AG20443 (cell line): Measurements from ENCODE around the gene PRKCG.

Source experiments
- DNase-seq: peaks from one replicate; pipeline ENCODE4 v3.0.0; 2012; ENCODE audit warnings: low spot score, mixed read lengths

Gene PRKCG

GRCh38 chr19:53898636-53899341 is 16.8 kb downstream of the PRKCG start:
- DNase-seq: no peak

- no peak for DNase-seq
These were observed 18.3 kb downstream of the PRKCG start for GRCh38 chr19:53900191-53900860.

GRCh38 chr19:53903055-53903680 is 21.2 kb downstream of the PRKCG start:
- DNase-seq: no peak

GRCh38 chr19:53904909-53905308 is 22.9 kb downstream of the PRKCG start:
- DNase-seq: no peak

DNA sequence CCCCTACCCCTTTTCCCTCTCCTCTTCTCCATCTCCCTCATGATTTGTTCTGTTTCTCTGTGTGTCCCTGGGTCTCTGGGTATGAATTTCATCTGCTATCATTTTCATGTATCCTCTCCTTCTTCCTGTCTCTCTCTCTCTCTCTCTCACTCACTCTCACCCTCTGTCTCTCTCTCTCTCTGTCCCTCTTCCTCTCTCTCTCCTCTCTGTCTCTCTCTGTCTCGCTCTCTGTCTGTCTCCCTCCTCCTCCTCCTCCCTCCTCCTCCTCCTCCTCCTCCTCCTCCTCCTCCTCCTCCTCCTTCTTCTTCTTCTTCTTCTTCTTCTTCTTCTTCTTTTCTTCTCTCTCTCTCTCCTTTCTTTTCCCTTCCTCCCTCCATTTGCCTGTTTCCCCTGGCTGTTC is 23.8 kb downstream of the PRKCG start:
- no peak for DNase-seq

DNA sequence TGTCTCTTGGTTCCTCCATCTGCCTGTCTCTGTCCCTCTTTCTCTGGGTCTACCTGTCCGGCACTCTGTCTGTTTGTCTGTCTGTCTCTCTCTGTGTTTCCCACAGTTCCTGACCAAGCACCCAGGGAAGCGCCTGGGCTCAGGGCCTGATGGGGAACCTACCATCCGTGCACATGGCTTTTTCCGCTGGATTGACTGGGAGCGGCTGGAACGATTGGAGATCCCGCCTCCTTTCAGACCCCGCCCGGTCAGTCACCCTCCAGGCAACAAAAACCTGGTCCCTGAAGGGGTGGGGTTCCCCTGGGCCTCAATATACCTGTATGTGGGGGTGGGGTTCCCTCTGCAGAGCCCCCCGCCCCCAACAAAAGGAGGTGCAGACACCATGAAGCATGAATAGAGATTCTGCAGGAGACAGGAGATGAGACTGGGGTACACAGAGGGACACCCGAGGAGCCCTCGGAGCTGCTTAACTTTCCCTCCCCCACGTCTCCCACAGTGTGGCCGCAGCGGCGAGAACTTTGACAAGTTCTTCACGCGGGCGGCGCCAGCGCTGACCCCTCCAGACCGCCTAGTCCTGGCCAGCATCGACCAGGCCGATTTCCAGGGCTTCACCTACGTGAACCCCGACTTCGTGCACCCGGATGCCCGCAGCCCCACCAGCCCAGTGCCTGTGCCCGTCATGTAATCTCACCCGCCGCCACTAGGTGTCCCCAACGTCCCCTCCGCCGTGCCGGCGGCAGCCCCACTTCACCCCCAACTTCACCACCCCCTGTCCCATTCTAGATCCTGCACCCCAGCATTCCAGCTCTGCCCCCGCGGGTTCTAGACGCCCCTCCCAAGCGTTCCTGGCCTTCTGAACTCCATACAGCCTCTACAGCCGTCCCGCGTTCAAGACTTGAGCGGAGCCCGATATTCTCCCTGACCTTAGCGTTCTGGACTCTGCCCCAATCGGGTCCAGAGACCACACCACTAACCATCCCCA is 24.5 kb downstream of the PRKCG start:
- peak; percentile 88 for DNase-seq

- no peak for DNase-seq
These were observed 25.2 kb downstream of the PRKCG start for GRCh38 chr19:53907193-53907581.

- DNase-seq: no peak
These were observed 25.7 kb downstream of the PRKCG start for GRCh38 chr19:53907690-53908089.

GRCh38 chr19:53908106-53908934 is 26.3 kb downstream of the PRKCG start:
- peak; percentile 66 for DNase-seq

DNA sequence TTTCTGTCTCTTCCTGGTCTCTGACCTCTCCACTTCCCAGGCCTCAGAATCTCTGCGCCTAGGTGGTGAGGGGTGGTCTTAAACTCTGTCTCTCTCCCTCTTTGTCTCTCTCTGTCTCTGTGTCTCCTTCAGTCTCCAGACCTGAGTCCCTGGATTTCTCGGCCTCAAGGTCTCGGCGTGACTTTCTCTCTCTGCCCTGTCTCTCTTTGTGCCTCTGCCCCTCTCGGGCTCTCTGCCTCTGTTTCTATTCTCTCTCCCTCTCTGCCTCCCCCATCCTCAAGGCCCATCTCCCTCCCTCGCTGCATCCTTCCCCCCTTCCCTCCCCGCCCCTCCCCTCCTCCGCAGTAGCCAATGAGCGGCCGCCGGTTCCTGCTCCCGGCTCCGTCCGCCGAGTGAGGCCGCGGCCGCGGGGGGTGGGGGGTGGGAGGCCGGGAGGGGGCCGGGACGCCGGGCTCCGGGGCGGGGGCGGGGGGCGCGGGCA is 27.0 kb downstream of the PRKCG start, which contains the start of gene CACNG7:
Gene CACNG7 (plus strand): TSS at position 344 of the 481 bp plus-strand sequence. CDS start 3,554 bp downstream, outside the sequence.
- DNase-seq: no peak

DNA sequence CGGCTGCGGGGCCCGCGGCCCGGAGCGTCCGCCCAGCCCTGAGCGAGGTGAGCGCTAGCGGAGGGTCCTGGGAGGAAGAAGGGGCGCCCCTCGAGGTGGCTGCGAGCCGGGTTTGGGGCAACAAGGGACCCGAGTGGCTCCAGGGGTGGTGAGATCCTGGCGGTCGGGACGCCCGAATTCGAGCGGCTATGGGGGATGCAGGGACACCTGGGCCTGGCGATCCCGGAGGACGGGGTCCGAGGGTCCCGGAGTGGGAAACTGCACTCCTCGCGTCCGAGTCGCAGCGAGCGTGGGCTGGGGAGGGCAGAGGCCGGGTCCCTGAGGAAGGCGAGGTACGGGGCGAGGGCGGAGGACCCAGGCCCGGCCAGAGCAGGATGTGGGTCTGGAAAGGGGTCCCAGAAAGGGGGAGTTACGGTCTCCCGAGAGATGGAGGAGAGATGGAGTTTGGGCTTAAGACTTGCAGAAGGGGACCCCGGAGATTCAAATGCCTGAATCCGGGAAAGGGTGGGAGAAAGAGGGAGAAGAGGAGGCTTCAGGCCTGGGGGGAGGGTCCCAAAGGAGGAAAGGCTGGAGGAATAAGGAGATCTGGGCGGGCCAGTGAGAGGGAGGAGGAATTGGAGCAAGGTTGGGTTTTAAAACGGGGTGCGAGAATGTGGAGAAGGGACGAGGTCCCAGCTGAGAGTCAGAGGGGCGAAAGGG is 27.6 kb downstream of the PRKCG start:
- no peak for DNase-seq

GRCh38 chr19:53910170-53910518 is 28.1 kb downstream of the PRKCG start:
- DNase-seq: no peak

GRCh38 chr19:53912653-53913052 is 30.7 kb downstream of the PRKCG start:
- no peak for DNase-seq

- DNase-seq: no peak
These were observed 33.0 kb downstream of the PRKCG start for GRCh38 chr19:53915000-53915399.

DNA sequence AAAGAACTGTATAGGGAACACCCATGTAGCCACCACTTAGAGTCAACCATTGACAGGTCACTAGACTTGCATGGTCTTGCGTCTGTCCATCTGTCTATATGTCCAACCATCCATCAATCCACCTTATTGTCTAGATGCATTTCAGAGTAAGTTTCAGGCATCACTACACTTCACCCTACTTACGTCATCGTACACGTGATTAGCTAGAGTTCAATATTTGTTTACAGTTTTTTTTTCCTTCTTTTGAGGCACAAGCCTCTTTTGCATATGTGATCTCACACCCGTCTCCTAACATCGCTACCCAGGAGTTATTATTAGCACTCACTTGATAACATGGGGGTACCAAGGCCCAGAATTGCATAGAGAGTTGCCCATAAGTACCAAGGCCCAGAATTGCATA is 34.0 kb downstream of the PRKCG start:
- DNase-seq: no peak

- no peak for DNase-seq
These were observed 35.4 kb downstream of the PRKCG start for GRCh38 chr19:53917356-53917755.

DNA sequence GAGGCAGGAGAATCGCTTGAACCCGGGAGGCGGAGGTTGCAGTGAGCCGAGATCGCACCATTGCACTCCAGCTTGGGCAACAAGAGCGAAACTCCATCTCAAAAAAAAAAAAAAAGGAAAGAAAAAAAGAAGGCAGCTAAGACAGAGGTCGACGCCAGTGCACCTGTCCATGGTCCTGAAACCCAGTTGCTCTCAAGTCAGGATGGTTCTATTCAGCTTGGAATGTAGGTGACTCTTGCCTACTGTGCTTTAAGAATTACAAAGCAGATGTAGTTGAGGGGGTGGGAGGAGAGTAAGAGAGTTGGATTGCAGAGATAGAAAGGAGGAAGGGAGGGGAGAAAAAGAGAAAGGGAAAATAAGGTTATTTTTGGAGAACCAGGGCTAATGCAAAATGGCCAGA is 45.7 kb downstream of the PRKCG start:
- peak; percentile 73 for DNase-seq

- DNase-seq: no peak
These were observed 54.0 kb downstream of the PRKCG start for GRCh38 chr19:53936029-53936428.

DNA sequence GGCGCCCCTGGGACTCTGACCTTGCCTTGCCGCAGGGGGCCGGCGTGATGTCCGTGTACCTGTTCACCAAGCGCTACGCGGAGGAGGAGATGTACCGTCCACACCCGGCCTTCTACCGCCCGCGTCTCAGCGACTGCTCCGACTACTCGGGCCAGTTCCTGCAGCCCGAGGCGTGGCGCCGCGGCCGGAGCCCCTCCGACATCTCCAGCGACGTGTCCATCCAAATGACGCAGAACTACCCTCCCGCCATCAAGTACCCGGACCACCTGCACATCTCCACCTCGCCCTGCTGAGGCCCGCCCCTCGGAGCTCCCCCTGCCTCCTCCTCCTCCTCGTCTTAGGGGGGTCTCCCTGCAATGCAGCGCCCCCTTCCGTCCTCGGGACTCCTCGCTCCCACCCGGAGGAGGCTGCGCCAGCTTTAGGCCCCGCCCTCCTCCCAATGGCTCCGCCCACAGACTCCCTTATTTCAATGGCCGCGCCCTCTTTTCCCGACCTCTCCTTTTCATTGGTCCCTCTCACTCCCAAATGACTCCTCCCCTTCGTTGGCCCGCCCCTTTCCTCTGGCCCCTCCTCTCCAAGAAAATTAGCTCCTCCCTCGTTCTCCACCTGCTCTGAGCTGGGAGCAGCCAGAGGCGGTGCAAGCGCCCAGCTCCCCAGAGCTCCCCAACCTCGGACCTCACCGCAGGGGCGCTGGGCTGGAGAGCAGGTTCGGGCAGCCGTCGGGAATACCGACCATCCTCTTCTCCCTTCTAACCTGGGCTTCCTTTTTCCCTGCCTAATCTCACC is 60.2 kb downstream of the PRKCG start:
- DNase-seq: no peak

DNA sequence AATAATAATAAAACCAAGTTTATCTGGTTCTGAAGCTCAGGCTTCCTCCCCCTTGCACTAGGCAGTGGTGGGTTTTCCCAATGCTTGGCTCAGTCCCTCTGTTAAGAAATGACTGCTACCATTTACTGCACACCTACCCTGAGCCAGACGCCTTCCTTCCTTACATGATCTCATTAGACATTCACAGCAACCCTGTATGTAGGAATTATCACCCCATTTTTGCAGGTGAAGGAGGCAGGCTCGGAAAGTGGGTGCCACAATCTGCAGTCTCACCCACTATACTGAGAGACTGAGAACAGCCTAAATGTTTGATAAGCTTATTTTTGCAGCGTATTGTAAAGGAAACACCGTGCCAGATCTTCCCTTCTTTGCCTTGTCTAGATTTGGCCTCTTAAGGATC is 62.4 kb downstream of the PRKCG start:
- DNase-seq: no peak
